Measurements from ENCODE around the gene MARK3. TPM values are rescaled to one million over a fixed set of nuclear protein-coding genes. Genes with fewer than 3 reads are reported as not detected.
A peak's percentile ranks its signal among the peaks of the same experiment; 100 is the strongest.

MARK3 gene
- total RNA-seq, 2 experiments from 2014 or later: 107 TPM

DNA sequence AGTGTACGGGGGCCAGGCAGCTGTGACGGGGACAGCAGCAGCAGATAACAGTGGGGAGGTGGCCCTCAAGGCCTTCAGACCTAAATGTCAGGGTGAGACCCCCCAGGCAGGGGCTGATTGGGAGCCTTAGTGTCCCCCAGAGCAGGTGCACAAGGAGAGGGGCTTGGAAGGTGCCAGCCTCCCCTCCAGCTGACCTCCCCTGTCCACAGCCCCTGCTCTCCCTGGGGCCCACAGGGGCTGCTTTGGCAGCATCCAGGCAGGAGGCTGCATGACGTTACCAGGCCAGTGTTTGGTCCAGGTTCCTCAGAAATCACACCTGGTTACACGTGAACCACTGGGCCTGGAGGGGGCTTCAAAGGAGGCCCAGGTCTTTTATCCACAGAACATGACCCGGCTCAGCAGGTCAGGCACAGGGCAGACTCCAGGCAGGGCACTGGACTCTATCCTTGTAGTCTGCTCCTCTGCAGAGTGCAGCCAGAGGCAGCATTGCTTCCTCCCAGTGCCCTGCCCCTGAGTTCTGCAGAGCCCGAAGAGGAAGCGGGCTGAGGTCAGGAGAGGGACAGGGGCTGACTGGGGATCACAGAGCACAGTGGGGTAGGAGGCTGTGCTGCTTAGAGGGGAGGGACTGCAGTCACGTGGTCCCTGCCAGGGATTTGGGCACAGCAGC is 141.2 kb downstream of the MARK3 start:
- POLR2A ChIA-PET: no interaction called here
- H3K4me3 Mint-ChIP-seq: peak overlapping the region; percentile 74
- H3K4me1 ChIP-seq (ENCODE audit: insufficient read depth, low read length): peaks cover 55% of the 10 kb centered on the region

GRCh38 chr14:103526914-103527248 is 141.7 kb downstream of the MARK3 start:
- Histone ChIP-seq H3K27me3 (ENCODE audit: control insufficient read depth in 1 of 2, insufficient read depth in 2 of 2, low read length in 2 of 2) (peaks cover 5 to 13% of the 10 kb centered on the region in 2 experiments), H3K4me1 (ENCODE audit: insufficient read depth, low read length) (peaks cover 57% of the 10 kb centered on the region), H3K27ac (ENCODE audit: low read depth in 1 of 2, low read length in 2 of 2) (no peak overlapping the region), H3K9me3 (ENCODE audit: control insufficient read depth in 1 of 2, insufficient read depth in 1 of 2, low read length in 2 of 2) (peaks cover 0 to 9% of the 10 kb centered on the region in 2 experiments), H3K4me3 (ENCODE audit: low read length) (no peak overlapping the region), H3K36me3 (ENCODE audit: insufficient read depth, low read length) (no peaks in the 10 kb centered on the region)
- Mint-ChIP-seq H3K36me3 (ENCODE audit: low read depth) (peaks cover 8% of the 10 kb centered on the region), H3K27ac (peak overlapping the region; percentile 92), H3K27me3 (peaks cover 9% of the 10 kb centered on the region), H3K9me3 (no peaks in the 10 kb centered on the region), H3K4me1 (ENCODE audit: low read depth) (peaks cover 36% of the 10 kb centered on the region), H3K4me3 (peak overlapping the region; percentile 78)
- intact Hi-C loops (cut with DNase I, micrococcal nuclease): loop anchor here (5.0 kb wide), 2 partner anchors 35 to 100 kb away; partner anchors contain the start of genes BAG5 (in 1 of the 2), COA8 (in 1 of the 2) and KLC1 (in 1 of the 2)
- ChIA-PET POLR2A (interaction anchor here (1.1 kb wide), 1 partner anchor 36 kb away, joined by 3 read pairs; the partner anchor contains the start of genes BAG5 and COA8), CTCF (interaction anchor here (1.0 to 1.2 kb wide), 2 partner anchors 9 to 27 kb away, joined by 3 read pairs; no protein-coding TSS in a partner anchor)
- DNase-seq: no peak
- ATAC-seq (ENCODE audit: poor library complexity): no peak
- TF ChIP-seq CTCF (IDR thresholded peaks at IDR 0.05): no peak

More for the DNA sequence above, 141.2 kb downstream of the MARK3 start:
- peaks cover 5 to 13% of the 10 kb centered on the region in 2 experiments for H3K27me3 ChIP-seq (ENCODE audit: control insufficient read depth in 1 of 2, insufficient read depth in 2 of 2, low read length in 2 of 2)
- H3K27ac ChIP-seq (ENCODE audit: low read depth in 1 of 2, low read length in 2 of 2): no peak overlapping the region
- no peaks in the 10 kb centered on the region for H3K36me3 ChIP-seq (ENCODE audit: insufficient read depth, low read length)
- no peak for TF ChIP-seq CTCF (IDR thresholded peaks at IDR 0.05)
- peaks cover 9% of the 10 kb centered on the region for H3K27me3 Mint-ChIP-seq
- H3K27ac Mint-ChIP-seq: no peak overlapping the region
- intact Hi-C loops (cut with DNase I, micrococcal nuclease): loop anchor here (5.0 kb wide), 2 partner anchors 36 to 101 kb away; partner anchors contain the start of genes BAG5 (in 1 of the 2), COA8 (in 1 of the 2) and KLC1 (in 1 of the 2)
- peaks cover 0 to 9% of the 10 kb centered on the region in 2 experiments for H3K9me3 ChIP-seq (ENCODE audit: control insufficient read depth in 1 of 2, insufficient read depth in 1 of 2, low read length in 2 of 2)
- CTCF ChIA-PET: no interaction called here
- ATAC-seq (ENCODE audit: poor library complexity) (no peak), DNase-seq (no peak)
- no peaks in the 10 kb centered on the region for H3K9me3 Mint-ChIP-seq
- no peak overlapping the region for H3K4me3 ChIP-seq (ENCODE audit: low read length)
- H3K4me1 Mint-ChIP-seq (ENCODE audit: low read depth): peaks cover 33% of the 10 kb centered on the region
- H3K36me3 Mint-ChIP-seq (ENCODE audit: low read depth): peaks cover 8% of the 10 kb centered on the region

DNA sequence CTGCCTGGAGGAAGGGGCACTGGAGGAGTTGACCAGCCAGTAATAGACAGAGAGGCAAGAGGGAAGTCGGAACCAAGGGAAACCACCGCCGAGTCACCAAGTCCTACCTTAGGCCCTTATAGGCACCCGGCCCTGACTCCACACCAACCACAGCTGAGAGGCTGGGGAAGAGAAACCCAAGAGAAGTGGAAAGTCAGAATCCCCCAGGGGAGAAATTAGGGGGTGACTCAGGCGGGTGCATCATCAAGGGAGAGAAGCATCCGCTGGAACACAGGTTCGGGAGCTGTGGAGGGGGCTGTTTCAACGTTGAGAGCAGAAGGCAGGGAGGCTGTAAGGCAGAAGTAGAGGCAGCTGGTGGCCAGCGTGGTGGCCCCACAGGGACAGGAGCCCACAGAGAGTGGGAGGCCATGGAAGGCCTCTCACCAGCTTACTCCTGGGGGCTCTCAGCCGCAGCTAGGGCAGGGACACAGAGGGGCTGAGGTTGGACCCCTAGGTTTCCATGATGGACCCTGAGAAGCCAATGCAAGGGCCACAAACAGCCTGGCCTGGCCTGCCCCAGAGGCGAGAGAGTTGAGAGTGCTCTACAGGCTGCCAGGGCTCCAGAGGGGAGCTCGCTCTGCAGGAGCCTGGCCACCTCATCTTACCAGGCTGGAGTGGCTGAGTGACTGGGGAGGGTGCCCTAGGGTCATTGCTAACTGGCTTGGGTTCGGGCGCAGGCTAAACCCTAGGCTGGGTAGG is 142.4 kb downstream of the MARK3 start:
- Mint-ChIP-seq H3K36me3 (ENCODE audit: low read depth) (peaks cover 8% of the 10 kb centered on the region), H3K4me3 (peak overlapping the region; percentile 78), H3K27me3 (peaks cover 9% of the 10 kb centered on the region), H3K27ac (peak overlapping the region; percentile 92), H3K4me1 (ENCODE audit: low read depth) (peaks cover 36% of the 10 kb centered on the region), H3K9me3 (no peaks in the 10 kb centered on the region)
- H3K4me3 ChIP-seq (ENCODE audit: low read length): no peak overlapping the region
- ChIA-PET POLR2A (interaction anchor here (1.1 to 2.1 kb wide), 2 partner anchors 8 to 35 kb away, joined by 3 to 9 read pairs; partner anchors contain the start of genes BAG5 and COA8), CTCF (interaction anchor here (1.0 to 1.4 kb wide), 3 partner anchors 9 to 27 kb away, joined by 3 read pairs; no protein-coding TSS in a partner anchor)
- peaks cover 3% of the 10 kb centered on the region for H3K36me3 ChIP-seq (ENCODE audit: insufficient read depth, low read length)
- DNase-seq (peak in 2 of 14 experiments; percentile 61 to 65), ATAC-seq (ENCODE audit: poor library complexity) (no peak)
- H3K9me3 ChIP-seq (ENCODE audit: control insufficient read depth in 1 of 2, insufficient read depth in 1 of 2, low read length in 2 of 2): peaks cover 0 to 9% of the 10 kb centered on the region in 2 experiments
- no peak overlapping the region for H3K27ac ChIP-seq (ENCODE audit: low read depth in 1 of 2, low read length in 2 of 2)
- TF ChIP-seq CTCF (IDR thresholded peaks at IDR 0.05): no peak
- peaks cover 52% of the 10 kb centered on the region for H3K4me1 ChIP-seq (ENCODE audit: insufficient read depth, low read length)
- intact Hi-C loops (cut with DNase I, micrococcal nuclease): loop anchor here (2.0 to 5.0 kb wide), 3 partner anchors 35 to 143 kb away; partner anchors contain the start of genes BAG5 (in 1 of the 2), COA8 (in 1 of the 2), KLC1 (in 1 of the 2) and MARK3 (in 1 of the 2)
- peaks cover 3 to 9% of the 10 kb centered on the region in 2 experiments for H3K27me3 ChIP-seq (ENCODE audit: control insufficient read depth in 1 of 2, insufficient read depth in 2 of 2, low read length in 2 of 2)
